AML-193 (cell line): ENCODE data around the gene MAMLD1.
A peak's percentile ranks its signal among the peaks of the same experiment; 100 is the strongest.

Experiments
- DNase-seq, 2 experiments: peaks; one replicate each; lab custom pipeline; 2025; lab: John Stamatoyannopoulos, UW

Gene MAMLD1

GRCh38 chrX:150357790-150358189, 5.3 kb upstream of the MAMLD1 start:
- DNase-seq: no peak

- no peak for DNase-seq
Observed at GRCh38 chrX:150358651-150359050, 4.5 kb upstream of the MAMLD1 start.

DNA sequence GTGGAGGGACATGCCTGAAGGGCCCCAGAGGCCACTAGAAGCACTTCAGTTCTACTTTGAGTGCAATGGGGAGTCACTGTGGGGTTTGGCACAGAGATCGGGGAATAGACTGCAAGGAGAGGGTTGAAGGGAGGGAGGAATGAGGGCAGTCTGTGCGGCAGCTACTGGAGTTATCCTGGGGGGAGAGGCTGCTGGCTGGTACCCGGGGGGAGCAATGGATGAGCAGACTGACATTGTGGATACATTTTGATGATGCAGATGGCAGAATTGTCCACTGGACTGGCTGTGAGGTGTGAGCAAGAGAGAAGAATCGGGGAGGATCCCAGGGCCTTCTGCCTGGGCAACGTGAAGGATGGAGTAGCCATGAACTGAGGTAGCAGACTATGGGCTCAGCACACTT, 2.8 kb upstream of the MAMLD1 start:
- DNase-seq: no peak

DNA sequence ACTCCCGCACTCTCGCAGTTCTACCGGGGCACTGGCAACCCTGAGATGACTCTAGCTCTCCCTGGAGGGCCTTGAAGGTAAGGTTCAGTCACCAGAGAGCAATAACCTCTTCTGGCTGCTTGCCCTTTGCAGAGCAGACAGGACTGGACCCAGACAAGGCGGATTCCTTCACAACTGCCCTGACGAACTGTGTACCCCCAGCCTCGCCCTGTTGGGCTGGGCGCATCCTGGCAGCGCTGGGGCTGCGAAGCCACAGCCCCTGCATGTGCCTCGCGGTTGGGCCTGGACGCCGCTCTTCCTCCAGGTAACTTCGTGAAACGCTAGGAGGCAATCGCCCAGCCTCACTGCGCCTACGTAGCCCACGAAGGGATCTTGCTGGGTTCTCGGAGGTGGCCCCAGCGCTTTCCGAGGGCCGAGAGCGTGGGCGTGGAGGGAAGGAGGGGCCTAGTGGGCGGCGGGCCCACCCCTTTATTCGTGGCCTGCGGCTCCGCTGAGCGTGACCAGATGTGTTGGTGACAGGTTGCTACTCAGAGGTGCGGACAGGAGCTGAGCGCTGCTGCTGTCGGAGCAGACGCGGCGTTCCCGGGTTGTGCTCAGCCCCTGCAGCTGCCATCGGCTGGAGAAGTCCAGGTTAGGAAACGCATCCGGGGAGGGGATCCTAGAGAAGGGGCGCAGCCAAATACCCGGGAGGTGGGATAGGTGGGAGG, 1.9 kb upstream of the MAMLD1 start:
- DNase-seq: no peak

GRCh38 chrX:150361777-150362351, 1.3 kb upstream of the MAMLD1 start:
- DNase-seq: no peak

- DNase-seq: no peak
Observed at GRCh38 chrX:150363561-150364346, 637 bp downstream of the MAMLD1 start.

GRCh38 chrX:150364347-150365050, 1.4 kb downstream of the MAMLD1 start:
- no peak for DNase-seq

DNA sequence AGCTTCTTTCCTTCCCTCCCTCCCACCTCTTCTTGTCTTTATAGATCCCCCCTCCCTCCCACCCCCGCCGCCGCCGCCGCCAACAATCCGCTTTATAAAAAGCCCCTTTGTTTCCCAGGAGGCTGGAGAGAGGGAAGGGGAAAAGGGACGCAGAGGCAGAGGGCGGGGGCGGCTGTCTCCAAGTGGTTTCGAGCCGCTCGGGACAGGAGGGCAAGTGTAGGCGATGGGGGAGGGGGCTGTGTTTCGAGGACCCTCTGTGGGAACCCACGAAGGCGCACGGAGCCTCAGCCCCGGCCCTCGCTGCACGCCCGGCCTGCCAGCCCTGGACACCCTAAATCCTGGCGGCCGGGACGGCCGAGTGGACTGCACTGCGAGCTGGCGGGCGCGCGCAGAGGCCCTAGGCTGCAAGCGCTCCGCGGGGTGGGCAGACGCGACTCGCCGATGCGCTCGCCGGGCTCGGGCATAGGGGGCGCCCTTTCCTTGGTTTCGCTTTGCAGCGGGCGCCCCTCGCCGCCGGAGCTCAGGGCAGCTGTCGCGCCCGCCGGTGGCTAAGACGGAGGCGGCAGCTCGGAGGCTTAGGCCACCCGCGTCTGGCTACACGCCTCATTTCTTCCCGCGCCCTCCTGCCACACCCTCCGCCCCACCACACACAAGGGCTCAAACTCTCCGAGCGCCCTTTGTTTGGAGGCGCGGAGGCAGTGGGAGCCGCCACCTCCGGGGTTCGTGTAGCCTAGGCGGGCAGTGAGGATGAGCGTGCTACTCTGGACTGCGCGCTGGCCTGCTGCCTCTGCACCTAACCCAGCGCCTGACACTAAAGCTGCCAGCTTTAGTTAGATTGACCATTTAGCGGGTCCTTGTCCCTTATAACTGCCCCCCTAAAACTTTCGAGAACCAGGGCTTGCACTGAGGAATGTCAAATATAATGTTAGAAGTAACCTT, 2.2 kb downstream of the MAMLD1 start:
- DNase-seq: peak; percentile 17 to 18

GRCh38 chrX:150365990-150366911, 3.1 kb downstream of the MAMLD1 start:
- no peak for DNase-seq

DNA sequence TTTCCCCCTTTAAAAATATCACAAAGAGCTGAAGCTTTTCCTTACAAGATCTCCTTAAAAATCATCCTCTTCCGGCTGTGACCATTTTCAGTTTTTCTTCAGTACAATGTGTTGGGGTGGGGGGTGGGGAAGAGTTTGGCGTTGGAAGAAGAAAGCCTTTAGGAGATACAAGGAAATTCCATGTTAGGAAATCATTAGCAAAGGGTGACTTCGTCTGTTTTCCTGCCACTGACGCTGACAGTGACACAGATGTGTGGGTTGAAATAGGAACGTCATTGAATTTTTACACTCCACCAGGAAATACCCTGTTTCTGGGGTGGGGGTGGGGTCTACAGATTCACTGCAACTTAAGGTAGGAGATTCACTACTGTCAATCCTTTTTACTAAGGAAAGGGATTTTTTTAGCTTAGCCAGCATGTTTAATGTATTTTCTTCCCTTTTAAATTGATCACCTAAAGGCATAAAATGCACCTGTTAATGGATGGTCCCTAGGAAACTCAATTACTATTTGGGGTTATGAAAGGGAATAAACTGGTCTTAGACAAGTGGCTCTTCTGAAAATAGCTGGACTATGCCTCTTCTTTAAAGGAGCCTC, 3.9 kb downstream of the MAMLD1 start:
- DNase-seq: no peak

DNA sequence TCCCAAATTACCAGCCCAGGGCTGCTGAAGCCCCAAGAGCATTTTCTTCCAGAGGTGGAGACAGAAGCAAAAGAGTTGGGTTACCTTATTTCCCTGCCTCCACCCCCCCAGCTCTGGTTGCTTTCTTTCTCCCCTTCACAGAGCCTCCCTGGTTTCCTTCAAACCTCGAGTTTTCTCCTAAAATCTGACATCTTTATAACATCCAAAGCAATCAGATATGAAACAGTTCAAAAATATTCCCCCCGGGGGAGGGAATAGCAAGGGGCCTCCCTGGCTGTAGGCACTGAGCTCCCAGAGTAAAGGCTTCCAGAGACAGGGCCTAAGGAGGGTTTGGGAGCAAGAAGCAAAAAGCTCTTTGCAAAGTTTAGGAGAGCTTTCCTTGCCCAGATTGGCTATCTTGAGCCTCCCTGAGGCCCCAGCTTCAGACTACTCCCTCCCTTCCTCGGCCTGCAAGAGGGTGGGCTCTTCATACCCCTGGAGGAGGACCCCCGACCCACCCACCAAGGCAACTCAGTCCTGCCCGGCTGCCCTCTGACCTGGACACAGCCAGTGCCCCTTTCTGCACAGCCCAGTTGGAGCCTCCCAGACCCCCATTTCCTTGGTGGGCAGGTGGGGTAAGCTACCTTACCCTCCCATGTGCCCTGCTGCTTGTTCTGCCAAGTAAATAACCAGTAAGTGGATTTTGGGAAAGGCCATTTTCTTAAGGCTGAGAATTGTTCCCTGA, 7.6 kb downstream of the MAMLD1 start:
- DNase-seq: no peak

DNA sequence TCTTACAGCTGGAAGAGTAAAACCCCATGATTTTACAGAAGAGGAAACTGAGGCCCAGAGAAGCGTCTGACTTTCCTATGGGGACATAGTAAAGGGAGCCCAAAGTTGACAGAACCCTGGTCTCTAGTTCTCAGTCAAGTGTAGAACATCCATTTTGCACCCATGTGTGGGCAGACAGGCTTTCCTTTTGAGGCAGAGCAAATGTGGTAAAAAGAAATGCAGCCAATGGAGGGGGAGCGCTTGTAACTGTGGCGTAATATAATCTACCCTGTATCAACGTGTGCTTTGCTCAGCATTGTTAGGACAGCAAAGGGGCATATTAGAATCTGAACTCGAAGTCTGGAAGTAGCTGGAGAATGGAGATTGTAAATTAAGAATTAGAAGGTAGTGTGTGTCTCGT, 8.8 kb downstream of the MAMLD1 start:
- DNase-seq: no peak

DNA sequence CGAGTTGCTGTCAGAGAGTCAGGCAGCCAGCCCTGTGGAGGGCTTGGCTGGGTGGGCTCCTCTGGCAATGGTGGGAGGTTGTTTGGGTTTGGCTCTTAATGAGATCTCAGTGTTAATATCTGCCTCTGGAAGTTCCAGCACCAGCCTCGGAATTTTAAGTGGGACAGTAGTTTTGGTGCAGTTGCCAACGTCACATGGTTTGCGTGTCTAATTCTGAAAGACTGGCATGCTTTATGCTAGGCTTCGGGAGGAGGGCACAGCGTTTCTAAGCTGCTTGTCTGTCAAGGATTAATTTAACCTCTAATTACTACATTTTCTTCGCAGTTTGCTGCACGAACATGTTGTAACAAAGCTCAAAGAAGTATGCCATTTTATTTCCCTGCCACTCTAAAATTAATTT, 9.2 kb downstream of the MAMLD1 start:
- DNase-seq: no peak

DNA sequence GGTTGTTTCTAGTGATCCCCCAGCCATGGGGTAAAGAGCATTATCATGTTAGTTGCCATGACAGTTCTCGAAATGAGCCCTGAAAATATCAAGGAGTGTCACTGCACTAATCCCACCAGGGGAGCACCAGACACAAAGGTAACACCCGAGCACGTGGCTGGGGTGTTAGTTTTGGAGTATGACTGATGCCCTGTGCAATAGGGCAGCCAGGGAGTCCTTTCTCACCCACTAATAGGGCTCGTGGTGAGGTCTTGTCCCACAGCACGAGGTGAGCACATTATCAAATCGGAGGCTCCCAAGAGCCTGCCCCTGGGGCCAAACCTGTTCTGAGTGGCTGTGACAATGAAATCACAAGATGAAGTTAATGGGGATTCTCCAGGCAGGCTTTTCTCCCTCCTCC, 9.6 kb downstream of the MAMLD1 start:
- no peak for DNase-seq

DNA sequence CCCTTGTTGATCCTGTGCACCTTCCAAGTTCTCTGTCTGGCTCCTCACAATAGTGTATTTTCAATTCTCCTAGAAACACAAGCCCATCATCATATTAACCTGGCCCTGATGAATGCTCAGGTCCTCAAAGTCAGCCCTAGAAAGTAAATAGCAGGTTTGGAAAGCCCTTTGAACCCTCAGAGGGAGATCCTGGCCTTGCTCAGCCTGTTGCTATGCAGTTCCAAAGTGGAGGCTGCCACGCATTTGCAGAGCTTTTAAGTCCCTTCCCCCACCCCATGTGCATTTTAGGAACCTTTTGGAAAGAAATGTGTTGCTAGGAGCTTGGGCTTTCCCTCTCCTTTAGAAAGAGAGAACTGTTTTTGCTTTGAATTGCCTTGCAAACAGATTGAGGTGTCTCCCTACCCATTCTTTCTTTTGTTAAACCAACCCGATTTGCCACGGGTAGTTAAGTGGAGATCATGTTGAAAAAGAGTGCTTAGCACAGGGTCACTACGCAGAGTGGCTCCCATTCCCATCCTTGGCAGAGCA, 12.2 kb downstream of the MAMLD1 start:
- no peak for DNase-seq

GRCh38 chrX:150377005-150377404, 13.9 kb downstream of the MAMLD1 start:
- no peak for DNase-seq

GRCh38 chrX:150405006-150405405, 41.9 kb downstream of the MAMLD1 start:
- no peak for DNase-seq

DNA sequence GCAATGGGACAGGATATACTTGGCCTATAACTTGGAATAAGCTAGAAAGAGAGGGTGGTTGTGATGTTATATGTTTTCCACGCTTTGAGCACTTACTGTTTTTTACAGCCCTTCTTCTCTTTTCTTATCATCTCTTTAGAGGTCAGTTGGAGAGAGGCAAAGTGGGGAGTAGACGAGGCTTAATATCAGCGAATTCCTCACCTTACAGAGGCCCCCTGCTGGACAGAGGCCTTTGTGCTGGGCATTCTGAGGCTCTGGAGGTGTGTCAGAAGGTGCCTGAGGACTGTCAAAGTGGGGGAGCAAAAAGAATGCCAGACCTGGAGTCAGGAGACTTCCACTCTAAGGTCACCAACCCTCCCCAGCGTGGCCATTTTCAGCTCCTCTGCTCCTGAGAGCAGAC, 42.5 kb downstream of the MAMLD1 start:
- DNase-seq: no peak

- no peak for DNase-seq
Observed at GRCh38 chrX:150406596-150406995, 43.5 kb downstream of the MAMLD1 start.
